Astrocyte (in vitro differentiated cells and primary cell): Measurements from ENCODE around the gene PLXNA3. TPM values are rescaled to one million over a fixed set of nuclear protein-coding genes. Genes with fewer than 3 reads are reported as not detected.

Experiments used
- DNase-seq: peaks from one replicate; pipeline ENCODE4 v3.0.0-alpha.2; 2010; ENCODE audit warnings: low read depth
- FAIRE-seq: peaks from 2 replicates; lab custom pipeline; 2011; peaks lifted over from hg19 to GRCh38; lab: Jason Lieb, UNC
- H2AFZ ChIP-seq: 2 replicates; pipeline ENCODE4 v1.6.0; 2012; ENCODE audit warnings: low read depth, low read length, inconsistent platforms
- H3K27ac ChIP-seq: 2 replicates; pipeline ENCODE4 v1.5.1; 2011; ENCODE audit warnings: low read depth, low read length, inconsistent platforms
- H3K27me3 ChIP-seq: 2 replicates; pipeline ENCODE4 v1.6.0; 2011; ENCODE audit warnings: low read length, inconsistent platforms; ENCODE audit not compliant: insufficient read depth
- H3K36me3 ChIP-seq: 2 replicates; pipeline ENCODE4 v1.5.1; 2011; ENCODE audit warnings: low read length, inconsistent platforms; ENCODE audit not compliant: insufficient read depth
- H3K4me1 ChIP-seq: 2 replicates; pipeline ENCODE4 v1.5.1; 2011; ENCODE audit warnings: low read length, inconsistent platforms; ENCODE audit not compliant: insufficient read depth
- H3K4me2 ChIP-seq: 2 replicates; pipeline ENCODE4 v1.6.0; 2012; ENCODE audit warnings: low read length, inconsistent platforms
- H3K4me3 ChIP-seq: 2 replicates; pipeline ENCODE4 v1.5.1; 2011; ENCODE audit warnings: low read depth, mild to moderate bottlenecking, low read length, inconsistent platforms; ENCODE audit not compliant: insufficient read depth
- H3K79me2 ChIP-seq: 2 replicates; pipeline ENCODE4 v1.6.0; 2012; ENCODE audit warnings: mild to moderate bottlenecking, low read length, inconsistent platforms; ENCODE audit not compliant: insufficient read depth
- H3K9ac ChIP-seq: 2 replicates; pipeline ENCODE4 v1.6.0; 2012; ENCODE audit warnings: mild to moderate bottlenecking, low read length, inconsistent platforms
- H3K9me3 ChIP-seq: 2 replicates; pipeline ENCODE4 v1.5.1; 2012; ENCODE audit warnings: low read depth, mild to moderate bottlenecking, low read length, inconsistent platforms; ENCODE audit not compliant: insufficient read depth
- H4K20me1 ChIP-seq: 2 replicates; pipeline ENCODE4 v1.6.0; 2012; ENCODE audit warnings: low read length, inconsistent platforms; ENCODE audit not compliant: insufficient read depth
- H3K27ac Mint-ChIP-seq: one replicate; pipeline ENCODE4 v1.8.0; 2021; ENCODE audit warnings: mild to moderate bottlenecking, mixed read lengths; ENCODE audit not compliant: unreplicated experiment
- H3K27me3 Mint-ChIP-seq: one replicate; pipeline ENCODE4 v1.8.0; 2021; ENCODE audit warnings: low read depth, mixed read lengths; ENCODE audit not compliant: unreplicated experiment
- H3K36me3 Mint-ChIP-seq: one replicate; pipeline ENCODE4 v1.8.0; 2021; ENCODE audit warnings: low read depth, mixed read lengths; ENCODE audit not compliant: unreplicated experiment
- H3K4me1 Mint-ChIP-seq: one replicate; pipeline ENCODE4 v1.8.0; 2021; ENCODE audit warnings: low read depth, mixed read lengths; ENCODE audit not compliant: unreplicated experiment
- H3K4me3 Mint-ChIP-seq: one replicate; pipeline ENCODE4 v1.8.0; 2021; ENCODE audit warnings: mild to moderate bottlenecking, moderate library complexity, mixed read lengths; ENCODE audit not compliant: unreplicated experiment
- H3K9me3 Mint-ChIP-seq: one replicate; pipeline ENCODE4 v1.8.0; 2021; ENCODE audit warnings: mild to moderate bottlenecking, mixed read lengths; ENCODE audit not compliant: unreplicated experiment
- CTCF ChIP-seq: IDR thresholded peaks from 2 replicates; pipeline ENCODE4 v1.5.1; 2011; ENCODE audit warnings: low read depth, mild to moderate bottlenecking, inconsistent platforms, low read length, moderate library complexity; ENCODE audit not compliant: insufficient read depth
- EZH2 ChIP-seq: IDR thresholded peaks from 2 replicates; pipeline ENCODE4 v1.6.1; 2012; ENCODE audit warnings: mild to moderate bottlenecking, low read length, inconsistent platforms; ENCODE audit not compliant: insufficient read depth
- microRNA-seq: library from miRNA; unstranded; fragments of <30 nt; microRNA quantifications from one replicate; pipeline ENCODE4 v1.2.0, GENCODE V29; 2020
- total RNA-seq: library from RNA; stranded (reverse); gene quantifications from 2 replicates; pipeline ENCODE4 v1.2.1, GENCODE V29; 2021

The PLXNA3 gene
- total RNA-seq, 1 donor from 2014 or later, result 117 TPM

GRCh38 chrX:154525606-154526490, 67.8 kb downstream of the PLXNA3 start:
- Mint-ChIP-seq H3K27me3 (no peaks in the 10 kb centered on the region), H3K4me3 (no peak overlapping the region), H3K36me3 (no peaks in the 10 kb centered on the region), H3K27ac (no peak overlapping the region), H3K9me3 (no peaks in the 10 kb centered on the region), H3K4me1 (peaks cover under 1% of the 10 kb centered on the region)
- Histone ChIP-seq H3K9ac (no peak overlapping the region), H3K79me2 (no peaks in the 10 kb centered on the region), H2AFZ (no peak overlapping the region), H3K36me3 (no peaks in the 10 kb centered on the region), H3K4me3 (no peak overlapping the region), H3K4me1 (peaks cover 9% of the 10 kb centered on the region), H4K20me1 (no peaks in the 10 kb centered on the region), H3K27me3 (no peaks in the 10 kb centered on the region), H3K4me2 (no peak overlapping the region), H3K27ac (no peak overlapping the region), H3K9me3 (no peaks in the 10 kb centered on the region)
- no peak for FAIRE-seq
- no peak for DNase-seq
- TF ChIP-seq CTCF, result no peak

- no peaks in the 10 kb centered on the region for H3K79me2 ChIP-seq
- no peaks in the 10 kb centered on the region for H3K36me3 ChIP-seq
- H3K27ac ChIP-seq, result peak overlapping the region; percentile 53
- H2AFZ ChIP-seq, result peak overlapping the region; percentile 63
- peak overlapping the region; percentile 76 for H3K9ac ChIP-seq
- no peaks in the 10 kb centered on the region for H3K9me3 ChIP-seq
- peak; percentile 23 for TF ChIP-seq CTCF
- TF ChIP-seq EZH2, result no peak
- H3K4me1 ChIP-seq, result peaks cover 12% of the 10 kb centered on the region
- peaks cover 2% of the 10 kb centered on the region for H3K4me1 Mint-ChIP-seq
- H3K9me3 Mint-ChIP-seq, result no peaks in the 10 kb centered on the region
- H4K20me1 ChIP-seq, result no peaks in the 10 kb centered on the region
- peak overlapping the region; percentile 55 for H3K4me3 ChIP-seq
- no peaks in the 10 kb centered on the region for H3K36me3 Mint-ChIP-seq
- peak overlapping the region; percentile 85 for H3K27ac Mint-ChIP-seq
- DNase-seq, result peak; percentile 58
- H3K27me3 ChIP-seq, result no peaks in the 10 kb centered on the region
- peak; percentile 5 for FAIRE-seq
- peak overlapping the region; percentile 91 for H3K4me2 ChIP-seq
- no peaks in the 10 kb centered on the region for H3K27me3 Mint-ChIP-seq
- H3K4me3 Mint-ChIP-seq, result no peak overlapping the region
Measured at GRCh38 chrX:154526901-154527675, 69.0 kb downstream of the PLXNA3 start.

Small RNA genes lying within 50 kb of the gene (microRNA-seq; reads per million reads assigned to microRNA genes)
- 6.8 reads per million, percentile 28 among the genes with 10 or more reads in this experiment for gene MIR6858

Other genes starting within 250 kb of the PLXNA3 start
- not detected in 2 replicates for gene OPN1MW2, start 238.5 kb upstream of the PLXNA3 start, total RNA-seq
- gene OPN1MW3, start 200.7 kb upstream of the PLXNA3 start, total RNA-seq, result not detected in 2 replicates
- not detected in 2 replicates for gene TEX28, start 163.2 kb upstream of the PLXNA3 start, total RNA-seq
- gene TKTL1, start 162.5 kb upstream of the PLXNA3 start, total RNA-seq, result not detected in 2 replicates
- gene FLNA, start 83.6 kb upstream of the PLXNA3 start, total RNA-seq, result 2,809 and 2,978 TPM in 2 replicates
- gene EMD, start 79.0 kb upstream of the PLXNA3 start, total RNA-seq, result 75.6 and 75.7 TPM in 2 replicates
- 1,848 and 1,967 TPM in 2 replicates for gene RPL10, start 59.9 kb upstream of the PLXNA3 start, total RNA-seq
- 35.1 and 39.1 TPM in 2 replicates for gene DNASE1L1, start 49.0 kb upstream of the PLXNA3 start, total RNA-seq
- gene TAFAZZIN, start 46.7 kb upstream of the PLXNA3 start, total RNA-seq, result 16.6 and 20.7 TPM in 2 replicates
- gene ATP6AP1, start 29.6 kb upstream of the PLXNA3 start, total RNA-seq, result 153 and 175 TPM in 2 replicates
- 137 and 143 TPM in 2 replicates for gene GDI1, start 21.1 kb upstream of the PLXNA3 start, total RNA-seq
- 88.0 and 100.0 TPM in 2 replicates for gene FAM50A, start 14.1 kb upstream of the PLXNA3 start, total RNA-seq
- 20.0 and 20.1 TPM in 2 replicates for gene LAGE3, start 21.0 kb downstream of the PLXNA3 start, total RNA-seq
- gene UBL4A, start 28.3 kb downstream of the PLXNA3 start, total RNA-seq, result 25.8 and 26.2 TPM in 2 replicates
- gene SLC10A3, start 32.3 kb downstream of the PLXNA3 start, total RNA-seq, result 24.4 and 27.3 TPM in 2 replicates
- 20.9 and 26.1 TPM in 2 replicates for gene FAM3A, start 58.0 kb downstream of the PLXNA3 start, total RNA-seq
- gene G6PD, start 88.6 kb downstream of the PLXNA3 start, total RNA-seq, result 54.1 and 62.8 TPM in 2 replicates
- gene IKBKG, start 89.3 kb downstream of the PLXNA3 start, total RNA-seq, result 21.4 and 22.3 TPM in 2 replicates
- gene CTAG1A, start 126.9 kb downstream of the PLXNA3 start, total RNA-seq, result not detected in 2 replicates
- gene CTAG1B, start 161.0 kb downstream of the PLXNA3 start, total RNA-seq, result not detected in 2 replicates
- gene CTAG2, start 195.3 kb downstream of the PLXNA3 start, total RNA-seq, result not detected in 2 replicates